Suprapubic skin (tissue), 4 donors: Measurements from ENCODE around the gene CADM2.

Experiments
- POLR2A ChIP-seq, 2 donors: fragments of 450-650 bp; IDR thresholded peaks; one replicate each; pipeline ENCODE4 v1.6.1; 2017; ENCODE audit warnings: antibody characterized with exemption in 2 of 2, mild to moderate bottlenecking in 2 of 2, moderate library complexity in 2 of 2
- POLR2AphosphoS5 ChIP-seq, 3 donors: sonication (generic); formaldehyde crosslinking; IDR thresholded peaks; one replicate each; pipeline ENCODE4 v1.6.1; 2017; ENCODE audit warnings: antibody characterized with exemption in 3 of 3
- TF ChIP-seq, protein P1 (sequence below), 2 donors: fragments of 200-600 bp in 1 of 2; fragments of 450-650 bp in 1 of 2; sonication (generic) in 1 of 2; IDR thresholded peaks; one replicate each; pipeline ENCODE4 v1.5.1; 2016 to 2019; ENCODE audit warnings: antibody characterized with exemption in 2 of 2, mild to moderate bottlenecking in 1 of 2, moderate library complexity in 1 of 2

DNA sequence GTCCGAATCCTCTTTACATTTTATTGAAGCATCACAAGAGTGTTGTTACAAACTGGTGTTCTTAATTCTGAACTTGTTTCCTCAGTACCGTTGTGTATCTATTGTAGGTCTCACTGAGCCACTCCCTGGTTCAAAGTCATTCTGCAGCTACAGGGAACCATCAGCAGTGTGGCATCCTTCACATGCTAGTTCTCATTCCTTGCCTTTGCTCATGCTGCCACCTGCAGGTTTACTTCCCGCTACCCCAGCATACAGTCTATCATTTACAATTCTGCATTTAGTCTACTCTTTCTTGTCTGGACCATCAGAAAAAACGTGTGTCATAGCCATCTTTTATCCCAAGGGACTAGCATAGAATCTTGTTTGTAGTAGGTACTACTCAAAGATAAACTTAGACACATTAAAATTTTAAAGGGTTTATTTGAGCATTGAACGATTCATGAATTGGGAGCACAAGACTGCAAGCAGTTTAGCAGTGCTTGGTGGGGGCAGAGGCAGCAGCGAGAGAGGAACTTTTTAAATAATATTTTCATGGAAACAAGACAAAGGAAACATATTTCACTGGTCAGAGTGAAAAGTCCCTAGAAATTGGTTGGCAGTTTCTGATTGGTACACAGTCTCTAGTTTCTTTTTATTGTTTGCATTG lies 402.1 kb downstream of the CADM2 start:
- TF ChIP-seq, protein P1, sequence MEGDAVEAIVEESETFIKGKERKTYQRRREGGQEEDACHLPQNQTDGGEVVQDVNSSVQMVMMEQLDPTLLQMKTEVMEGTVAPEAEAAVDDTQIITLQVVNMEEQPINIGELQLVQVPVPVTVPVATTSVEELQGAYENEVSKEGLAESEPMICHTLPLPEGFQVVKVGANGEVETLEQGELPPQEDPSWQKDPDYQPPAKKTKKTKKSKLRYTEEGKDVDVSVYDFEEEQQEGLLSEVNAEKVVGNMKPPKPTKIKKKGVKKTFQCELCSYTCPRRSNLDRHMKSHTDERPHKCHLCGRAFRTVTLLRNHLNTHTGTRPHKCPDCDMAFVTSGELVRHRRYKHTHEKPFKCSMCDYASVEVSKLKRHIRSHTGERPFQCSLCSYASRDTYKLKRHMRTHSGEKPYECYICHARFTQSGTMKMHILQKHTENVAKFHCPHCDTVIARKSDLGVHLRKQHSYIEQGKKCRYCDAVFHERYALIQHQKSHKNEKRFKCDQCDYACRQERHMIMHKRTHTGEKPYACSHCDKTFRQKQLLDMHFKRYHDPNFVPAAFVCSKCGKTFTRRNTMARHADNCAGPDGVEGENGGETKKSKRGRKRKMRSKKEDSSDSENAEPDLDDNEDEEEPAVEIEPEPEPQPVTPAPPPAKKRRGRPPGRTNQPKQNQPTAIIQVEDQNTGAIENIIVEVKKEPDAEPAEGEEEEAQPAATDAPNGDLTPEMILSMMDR (IDR thresholded peaks at IDR 0.05) = peak in 1 of 2 donors; percentile 18
- no peak for TF ChIP-seq POLR2A (IDR thresholded peaks at IDR 0.05)
- no peak for TF ChIP-seq POLR2AphosphoS5 (IDR thresholded peaks at IDR 0.05)
